HG02798 (cell line): ENCODE measurements around the gene SLC24A3.
A peak's percentile ranks its signal among the peaks of the same experiment; 100 is the strongest.

Experiments
- ATAC-seq: cut with Tn5 transposase; IDR thresholded peaks from one replicate; pipeline ENCODE4 v1.9.1; 2021; ENCODE audit warnings: mild to moderate bottlenecking; ENCODE audit not compliant: unreplicated experiment, poor library complexity

Gene SLC24A3

DNA sequence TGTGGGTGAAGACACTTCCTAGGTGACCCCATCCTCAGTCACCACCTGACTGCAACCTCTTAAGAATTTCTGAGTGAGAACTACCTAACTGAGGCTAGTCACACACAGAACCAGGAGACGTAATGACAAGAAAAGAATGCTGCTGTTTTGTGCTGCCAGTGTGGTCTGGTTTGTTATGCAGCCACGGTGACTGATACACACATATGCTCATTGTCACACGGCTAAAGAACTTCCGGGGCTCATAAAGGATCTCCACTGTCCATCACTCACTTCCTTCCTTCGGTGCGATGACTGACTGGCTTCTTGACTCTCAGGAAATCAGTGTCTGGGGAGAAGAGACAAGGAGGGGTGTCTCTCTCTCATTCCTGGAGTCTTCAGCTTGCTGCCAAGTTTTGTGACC is 88.0 kb downstream of the SLC24A3 start:
- no peak for ATAC-seq

DNA sequence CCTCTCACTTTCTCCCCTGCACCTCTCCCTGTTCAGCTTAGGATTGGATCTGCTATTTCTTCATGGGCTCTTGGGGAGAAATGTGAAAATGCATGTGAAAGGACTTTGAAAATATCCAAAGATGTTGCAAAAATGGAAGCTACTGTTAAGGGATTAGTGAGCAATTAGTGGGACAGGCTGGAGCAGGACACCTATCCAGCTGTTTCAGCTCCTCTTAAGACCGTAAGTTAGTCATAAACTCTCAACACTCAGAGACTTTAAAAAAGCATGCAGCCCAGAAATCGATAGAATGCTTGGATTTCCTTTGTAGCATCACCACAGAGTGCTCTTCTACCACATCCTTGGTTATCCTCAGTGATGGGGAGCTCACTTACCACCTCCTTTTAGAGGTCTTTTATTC is 88.7 kb downstream of the SLC24A3 start:
- ATAC-seq, result no peak

DNA sequence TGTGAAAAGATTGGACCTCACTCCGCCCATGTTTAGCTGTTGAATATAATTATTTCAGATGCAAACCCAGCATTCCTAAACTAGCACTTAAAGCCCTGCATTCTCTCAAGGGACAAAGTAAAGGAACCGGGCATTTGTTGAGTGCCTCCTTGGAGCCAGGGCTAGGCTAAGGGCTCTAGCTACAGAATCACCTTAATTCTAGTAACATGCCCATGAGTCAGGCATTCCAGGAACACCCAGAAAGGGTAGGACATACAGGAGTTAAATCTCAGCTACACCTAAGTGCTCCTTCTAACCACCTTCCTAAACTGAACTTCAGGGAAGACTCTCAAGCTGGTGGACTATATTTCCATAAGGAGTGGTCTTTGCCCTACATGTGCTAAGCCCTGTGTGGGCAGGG is 89.4 kb downstream of the SLC24A3 start:
- ATAC-seq, result no peak

DNA sequence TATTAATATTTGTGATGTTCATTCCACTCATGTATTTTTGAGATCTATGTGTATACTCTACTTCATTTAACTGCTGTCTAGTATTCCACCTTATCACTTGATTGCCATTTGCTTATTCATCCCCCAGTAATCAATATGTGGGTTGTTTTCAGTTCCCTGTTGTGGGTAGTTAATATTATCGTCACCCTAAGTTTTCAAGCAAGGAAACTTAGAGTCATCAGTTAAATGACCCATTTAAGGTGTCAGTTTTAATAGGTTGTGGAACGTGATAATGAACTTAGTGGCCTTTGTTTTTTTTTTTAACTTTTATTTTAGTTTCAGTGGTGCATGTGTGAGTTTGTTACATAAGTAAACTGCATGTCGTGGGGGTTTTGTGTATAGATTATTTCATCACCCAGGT is 90.3 kb downstream of the SLC24A3 start:
- ATAC-seq, result no peak

DNA sequence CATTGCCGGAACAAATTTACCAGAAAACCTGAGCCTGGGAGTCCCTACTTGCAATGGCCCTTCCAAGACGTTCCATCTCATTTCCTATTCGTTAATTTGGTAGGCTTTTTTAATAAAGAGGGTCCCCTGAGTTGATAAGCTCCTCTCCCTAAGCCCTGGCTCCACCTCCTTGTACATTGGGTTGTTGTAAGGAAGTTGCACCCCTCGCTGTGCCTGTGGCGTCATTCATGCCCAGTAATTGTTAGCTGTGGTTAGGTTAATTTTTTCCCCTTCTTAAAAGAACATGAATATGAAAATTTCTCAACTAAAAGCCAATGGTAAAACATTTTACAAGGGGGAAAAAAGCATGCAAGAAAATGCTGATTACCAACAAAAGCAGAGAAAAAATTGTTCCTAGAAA is 91.9 kb downstream of the SLC24A3 start:
- ATAC-seq, result no peak

DNA sequence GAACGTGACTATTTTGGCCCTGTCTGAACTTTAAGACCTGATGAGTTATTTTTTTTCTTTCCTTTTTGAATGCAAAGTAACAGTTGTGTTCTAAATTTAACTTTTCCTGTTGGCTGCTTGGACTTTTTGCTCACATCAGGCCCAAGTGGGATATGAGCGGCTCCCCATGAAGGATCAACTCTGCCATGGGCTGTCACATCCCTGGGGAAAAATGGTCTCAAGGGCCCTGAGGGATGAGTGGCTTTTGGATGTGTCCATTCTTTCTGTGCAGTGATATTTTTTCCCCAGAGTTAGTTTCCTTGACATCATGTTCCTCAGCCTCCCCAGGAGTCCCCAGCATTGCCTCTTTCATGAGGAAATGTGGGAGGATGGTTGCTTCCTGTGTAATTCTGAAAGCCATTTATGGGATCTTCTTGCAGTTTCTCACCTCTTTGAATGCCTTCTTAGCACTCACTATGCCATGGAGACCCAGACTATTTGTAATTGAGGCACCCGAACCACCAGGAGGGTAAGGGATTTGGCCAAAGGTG is 92.5 kb downstream of the SLC24A3 start:
- no peak for ATAC-seq

DNA sequence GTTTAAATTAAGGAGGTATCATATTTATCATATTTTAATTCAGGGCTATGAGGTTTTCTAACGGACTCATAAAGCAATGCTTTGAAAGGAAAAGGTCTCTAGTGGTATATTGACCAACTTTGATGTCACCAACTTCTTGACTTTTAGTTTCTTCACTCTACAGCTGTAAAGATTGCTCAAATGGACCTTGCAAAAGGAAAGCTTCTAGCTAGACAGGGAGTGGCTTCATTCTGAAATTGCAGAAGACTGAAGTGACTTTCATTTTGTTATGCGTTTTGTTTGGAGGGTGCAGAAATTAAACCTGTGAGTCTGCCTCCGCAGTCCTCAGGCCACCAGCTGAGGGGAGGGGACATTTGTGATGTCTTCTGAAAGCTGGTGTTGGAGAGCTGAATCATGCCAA is 95.7 kb downstream of the SLC24A3 start:
- ATAC-seq, result no peak

DNA sequence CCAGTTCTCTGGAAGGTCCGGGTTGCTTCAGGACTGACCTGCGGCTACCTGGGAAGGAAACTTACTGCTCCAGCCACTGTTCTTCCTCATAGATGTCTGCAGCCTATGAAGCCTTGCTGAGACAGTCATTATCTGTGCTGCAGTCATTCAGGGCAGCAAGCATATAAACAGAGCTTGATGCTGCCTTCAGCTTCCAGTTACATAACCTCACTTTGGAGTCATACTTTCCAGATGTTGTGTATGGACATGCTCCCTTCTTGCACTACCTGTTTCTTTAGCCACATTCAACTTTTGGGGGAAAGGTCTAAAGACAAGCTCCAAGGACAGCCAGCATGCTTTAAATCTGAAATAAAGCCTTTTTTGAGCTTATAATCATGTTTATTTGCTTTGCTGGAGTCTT is 98.1 kb downstream of the SLC24A3 start:
- ATAC-seq, result no peak

DNA sequence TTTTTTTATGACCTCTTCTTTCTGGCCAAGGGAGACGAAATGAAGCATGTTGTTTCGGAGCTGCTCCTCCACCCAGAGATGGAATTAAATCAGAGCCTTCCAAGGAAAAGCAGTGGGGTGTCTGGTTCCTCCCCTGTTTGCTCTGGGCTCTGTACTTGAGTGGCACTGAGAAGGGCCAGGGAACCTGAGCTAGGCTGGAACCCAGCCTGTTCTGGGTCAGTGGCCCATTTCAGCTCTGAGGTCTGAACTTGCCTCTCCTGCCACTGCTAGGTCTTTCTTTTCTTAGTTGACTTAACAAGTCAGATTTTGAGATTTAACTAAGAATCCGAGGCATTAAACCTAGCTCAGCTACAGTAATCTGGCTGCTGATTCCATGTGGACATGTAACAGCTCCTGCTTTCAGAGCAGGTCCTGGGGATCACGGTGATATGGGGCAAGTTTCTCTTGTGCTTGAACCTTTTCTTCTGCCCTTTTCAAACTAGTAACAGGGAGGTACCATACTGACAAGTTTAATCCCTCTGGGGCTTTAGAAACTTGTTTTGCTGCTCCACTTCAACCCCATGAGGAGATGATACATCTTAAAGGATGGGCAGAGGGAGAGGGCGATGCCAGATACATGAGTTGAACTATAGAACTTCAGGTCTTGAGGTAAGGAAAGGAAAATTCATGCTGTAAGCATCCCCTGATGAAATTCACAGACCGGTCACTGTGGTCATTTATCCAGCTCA is 101.1 kb downstream of the SLC24A3 start:
- ATAC-seq, result no peak

DNA sequence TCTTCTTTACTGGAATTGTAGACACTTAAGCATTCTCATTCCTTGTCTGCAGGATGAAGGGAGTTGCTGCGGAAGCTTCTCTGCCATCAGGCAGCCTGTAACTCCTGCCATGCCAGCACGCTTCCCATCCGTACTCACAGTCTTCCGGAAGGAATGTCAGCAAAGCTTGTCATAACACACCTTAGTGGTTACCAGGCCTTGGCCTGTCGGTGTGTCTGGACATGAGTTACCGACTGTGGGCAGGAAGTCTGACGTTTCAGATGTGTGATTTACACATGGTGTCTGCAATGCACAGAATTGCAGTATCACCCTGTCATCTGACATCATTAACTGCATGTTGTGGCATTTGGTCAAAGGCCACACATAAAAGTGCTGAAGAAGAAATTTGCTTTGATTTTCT is 102.2 kb downstream of the SLC24A3 start:
- ATAC-seq, result no peak

DNA sequence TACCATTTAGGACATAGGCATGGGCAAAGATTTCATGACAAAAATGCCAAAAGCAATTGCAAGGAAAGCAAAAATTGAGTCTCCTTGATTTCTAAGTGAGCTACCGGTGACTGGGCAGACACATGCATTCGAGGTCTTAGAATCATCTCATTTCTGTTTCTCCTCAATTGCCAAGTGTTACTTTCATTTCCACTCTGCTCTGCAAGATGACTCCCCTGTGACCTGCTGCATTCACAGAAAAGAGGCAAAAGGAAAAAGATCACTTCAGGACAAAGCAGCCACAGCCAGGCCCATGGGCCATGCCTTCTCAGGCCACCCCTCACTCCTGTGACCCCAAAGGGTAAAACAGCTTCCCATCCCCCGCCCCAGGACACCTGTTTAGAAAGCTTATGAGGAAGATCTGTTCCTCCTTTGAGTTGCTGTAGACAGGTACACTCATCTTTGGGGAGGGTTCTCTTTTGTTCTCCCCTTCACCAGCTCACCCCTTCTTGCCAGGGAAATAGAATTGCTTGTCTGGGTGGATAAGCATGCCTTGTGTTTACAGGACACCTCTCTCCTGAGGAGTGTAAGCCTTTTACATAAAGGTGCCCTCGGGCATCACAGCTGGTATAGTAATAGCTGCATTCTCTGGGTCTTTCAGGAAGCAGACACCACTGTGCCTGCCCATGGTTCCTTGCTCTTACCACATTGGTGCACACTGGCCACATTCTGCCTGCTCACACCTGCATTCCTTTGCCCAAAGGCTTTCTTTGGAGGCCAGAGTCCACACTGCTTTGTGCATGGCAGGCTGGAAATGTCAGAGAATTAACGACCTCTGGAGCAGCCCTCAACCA is 105.0 kb downstream of the SLC24A3 start:
- ATAC-seq, result peak; percentile 60

DNA sequence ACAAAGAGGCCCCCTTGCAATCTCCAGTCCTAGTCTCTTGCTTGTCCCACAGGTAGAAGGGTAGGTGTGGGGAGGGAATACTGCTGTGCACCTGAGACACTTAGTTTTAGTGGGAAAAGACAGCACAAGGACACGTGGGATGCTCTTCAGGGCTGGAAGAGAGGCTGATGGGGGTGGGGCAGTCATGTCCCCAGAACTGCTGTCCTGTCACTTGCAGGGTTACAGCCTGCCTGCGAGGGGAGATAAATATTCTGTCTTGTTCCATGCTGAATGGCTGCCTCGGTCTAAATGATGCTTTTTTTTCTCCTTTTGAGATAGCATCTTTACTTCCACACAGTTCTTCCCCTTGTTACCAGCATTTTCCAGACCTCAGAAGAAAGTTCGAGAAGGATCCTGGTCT is 106.2 kb downstream of the SLC24A3 start:
- no peak for ATAC-seq

DNA sequence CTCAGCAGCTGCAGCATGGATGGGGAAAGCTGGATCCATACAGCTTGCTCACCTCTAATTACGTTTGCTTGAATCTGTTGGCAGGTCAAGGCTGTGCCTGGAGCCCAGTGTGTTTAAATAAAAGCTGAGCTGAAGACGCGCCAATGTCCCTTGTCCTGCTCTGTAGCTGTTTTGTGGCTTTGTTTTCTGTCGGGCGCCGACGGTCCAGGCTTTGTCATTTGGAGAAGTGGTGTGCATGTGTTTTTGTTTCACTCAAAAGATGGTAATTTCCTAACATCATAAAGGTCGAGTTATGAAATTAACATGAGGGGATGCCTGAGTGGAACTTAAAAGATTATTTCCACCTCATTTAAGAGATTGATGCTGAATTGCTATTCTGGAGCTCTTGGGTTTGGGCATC is 107.6 kb downstream of the SLC24A3 start:
- ATAC-seq, result no peak

DNA sequence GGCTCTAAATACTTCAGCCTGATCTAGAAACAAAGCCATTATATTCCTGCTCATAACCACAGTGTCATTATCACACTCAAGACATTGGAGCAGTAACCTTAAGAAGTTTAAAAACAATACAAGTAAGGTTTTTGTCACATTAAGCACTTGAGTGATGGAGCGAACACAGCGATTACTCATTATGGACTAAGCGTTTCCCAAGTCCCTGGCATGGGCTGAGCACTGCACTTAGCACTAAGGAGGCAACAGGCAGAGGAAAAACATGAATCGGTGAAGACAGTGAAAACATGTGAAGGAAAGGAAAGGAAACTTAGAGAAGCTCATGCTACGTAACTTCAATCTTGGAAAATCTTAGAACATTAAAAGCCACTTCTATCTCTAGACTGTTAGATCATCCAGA is 108.7 kb downstream of the SLC24A3 start:
- ATAC-seq, result no peak

DNA sequence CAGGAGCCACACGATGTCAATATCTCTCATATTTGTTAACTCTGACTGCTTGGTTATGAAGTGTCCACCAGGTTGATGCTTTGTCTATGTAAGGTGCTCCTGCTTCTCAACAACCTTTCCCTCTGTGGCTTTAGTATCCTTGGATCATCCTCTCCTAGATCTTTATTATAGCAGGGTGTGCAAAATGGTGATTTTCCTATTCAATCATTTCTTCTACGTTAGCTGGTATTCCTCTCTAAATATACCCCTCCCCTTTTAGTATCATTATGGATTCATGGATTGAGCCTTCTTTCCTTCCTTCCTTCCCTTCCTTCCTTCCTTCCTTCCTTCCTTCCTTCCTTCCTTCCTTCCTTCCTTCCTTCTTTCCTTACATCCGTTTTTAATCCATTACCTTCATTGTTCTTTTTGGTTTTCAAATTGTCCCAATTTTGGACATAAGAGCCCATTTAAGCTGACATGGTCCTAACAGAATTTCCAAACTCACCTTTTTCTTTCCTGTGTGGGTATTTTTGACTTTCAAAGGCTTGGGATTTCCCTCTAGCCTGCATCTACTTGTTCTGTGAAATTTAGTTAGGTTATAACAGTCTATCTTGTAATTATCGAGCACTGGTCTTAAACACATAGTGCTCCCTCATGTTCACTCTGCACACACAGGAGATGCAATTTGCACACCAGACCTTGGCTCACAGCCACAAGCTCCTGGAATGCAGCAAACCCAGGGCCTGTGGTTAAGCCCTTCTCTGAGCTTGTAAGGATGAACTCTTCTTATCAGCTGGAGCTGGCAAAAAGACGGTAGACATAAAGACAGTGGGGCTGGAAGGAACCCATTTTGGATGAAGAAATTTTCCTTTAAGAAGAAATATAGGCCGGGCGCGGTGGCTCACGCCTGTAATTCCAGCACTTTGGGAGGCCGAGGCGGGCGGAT is 109.9 kb downstream of the SLC24A3 start:
- ATAC-seq, result no peak

DNA sequence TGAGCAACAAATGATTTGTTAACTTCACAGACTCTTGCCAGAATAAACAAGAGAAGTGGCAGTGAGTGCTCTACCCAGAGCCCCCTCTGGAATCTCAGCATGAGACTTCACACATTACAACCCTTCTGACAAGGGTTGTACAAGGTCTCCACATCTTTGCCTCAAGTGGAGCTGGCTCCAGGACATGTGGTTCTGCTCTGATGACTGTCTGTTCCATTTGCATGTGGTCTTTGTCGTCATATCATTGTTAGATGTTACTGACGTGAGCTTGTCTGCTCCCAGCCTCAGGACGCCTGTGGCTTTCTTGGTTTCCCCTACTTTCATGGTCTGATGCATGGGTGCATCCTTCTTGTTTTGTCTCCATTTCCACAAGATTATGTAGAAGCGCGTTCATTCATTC is 115.0 kb downstream of the SLC24A3 start:
- ATAC-seq, result no peak

DNA sequence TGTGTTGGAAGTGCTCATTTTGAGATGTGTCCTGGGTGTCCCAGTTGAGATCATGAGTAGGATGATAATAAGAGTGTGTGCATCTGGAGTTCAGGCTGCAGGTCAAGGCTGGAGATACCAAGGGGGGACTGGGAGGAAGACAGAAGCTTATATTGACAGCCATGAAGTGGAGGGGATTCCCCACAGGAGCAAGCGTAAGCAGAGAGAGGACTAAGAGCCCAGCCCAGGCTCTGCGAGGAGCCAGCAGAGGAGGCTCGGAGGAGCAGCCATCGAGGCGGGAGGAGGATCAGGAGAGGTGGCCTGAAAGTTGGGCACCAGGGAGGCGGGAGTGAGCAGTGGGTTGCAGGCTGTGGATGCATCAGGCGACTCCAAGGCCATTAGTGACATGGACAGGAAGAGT is 116.2 kb downstream of the SLC24A3 start:
- ATAC-seq, result no peak

DNA sequence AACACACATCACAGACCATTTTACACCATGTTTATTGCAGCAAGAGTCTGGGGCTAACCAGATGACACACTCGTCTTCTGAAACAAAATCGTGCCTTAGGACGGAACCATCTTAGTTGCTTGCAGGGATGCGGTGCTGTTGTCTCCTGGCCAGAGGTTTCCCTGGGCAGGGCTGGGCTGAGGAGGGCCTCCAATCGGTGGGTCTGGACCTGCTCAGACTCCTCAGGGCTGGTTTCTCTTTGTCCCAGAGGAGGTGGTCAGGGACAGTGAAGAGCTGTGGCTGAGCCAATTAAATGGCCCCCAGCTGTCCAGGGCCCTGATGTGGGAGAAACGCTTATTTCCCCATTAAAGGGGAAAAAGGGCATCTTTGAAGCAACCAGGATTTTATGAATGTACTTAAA is 117.6 kb downstream of the SLC24A3 start:
- ATAC-seq, result no peak

DNA sequence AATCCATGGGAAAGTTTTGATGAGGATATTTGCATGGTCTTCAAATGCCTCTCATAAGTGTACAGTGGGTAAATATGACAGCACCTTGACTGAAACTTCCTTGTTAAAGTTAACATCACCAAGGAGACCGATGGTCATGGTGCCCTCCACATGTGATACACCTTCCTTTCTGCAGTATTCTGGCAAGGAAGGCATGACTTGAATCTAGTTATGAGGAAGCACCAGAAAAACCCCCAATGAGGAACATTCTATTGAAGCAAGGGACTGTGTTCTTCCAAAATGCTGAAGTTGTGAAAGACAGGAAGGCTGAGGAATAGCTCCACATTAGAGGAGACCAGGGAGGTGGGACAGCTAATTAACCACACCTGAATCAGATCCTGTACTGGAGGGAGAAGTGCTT is 118.3 kb downstream of the SLC24A3 start:
- no peak for ATAC-seq

DNA sequence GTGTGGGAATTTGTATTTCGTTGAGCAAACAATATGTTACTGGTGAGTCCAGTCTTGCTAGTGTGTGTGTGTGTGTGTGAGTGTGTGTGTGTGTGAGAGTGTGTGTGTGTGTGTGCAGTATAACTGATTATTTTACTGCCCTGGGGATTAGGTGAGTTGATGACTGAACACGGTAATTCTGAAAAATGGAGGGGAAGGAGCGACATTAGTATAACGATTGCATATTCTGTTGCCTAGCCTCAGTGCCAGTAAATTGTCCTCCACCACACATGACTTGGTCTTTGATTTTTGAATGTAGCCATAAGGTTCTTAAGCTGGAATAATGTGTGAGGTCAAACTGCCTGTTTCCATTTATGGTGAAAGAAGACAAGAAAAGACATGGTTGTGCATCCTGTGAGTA is 121.1 kb downstream of the SLC24A3 start:
- no peak for ATAC-seq

DNA sequence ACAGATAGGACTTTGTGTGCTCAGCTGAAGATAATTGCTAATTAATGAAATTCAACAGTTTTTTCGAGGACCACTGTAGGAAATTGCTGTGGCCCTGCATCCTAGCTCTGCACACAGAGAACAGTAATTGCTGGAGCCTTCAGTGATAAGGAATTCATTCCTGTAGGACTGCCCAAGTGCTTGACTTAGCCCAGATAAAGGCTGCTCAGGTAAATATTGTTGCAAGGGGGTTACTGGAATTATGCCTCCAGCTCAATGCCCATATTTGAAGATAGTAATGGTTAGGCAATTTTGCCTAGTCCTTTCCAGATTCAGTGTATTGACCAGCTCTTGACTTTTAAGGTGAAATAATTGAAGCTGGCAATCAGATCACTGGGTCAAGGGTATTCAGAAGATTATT is 122.9 kb downstream of the SLC24A3 start:
- no peak for ATAC-seq
